Measurements from ENCODE around the gene TAF4B.

DNA sequence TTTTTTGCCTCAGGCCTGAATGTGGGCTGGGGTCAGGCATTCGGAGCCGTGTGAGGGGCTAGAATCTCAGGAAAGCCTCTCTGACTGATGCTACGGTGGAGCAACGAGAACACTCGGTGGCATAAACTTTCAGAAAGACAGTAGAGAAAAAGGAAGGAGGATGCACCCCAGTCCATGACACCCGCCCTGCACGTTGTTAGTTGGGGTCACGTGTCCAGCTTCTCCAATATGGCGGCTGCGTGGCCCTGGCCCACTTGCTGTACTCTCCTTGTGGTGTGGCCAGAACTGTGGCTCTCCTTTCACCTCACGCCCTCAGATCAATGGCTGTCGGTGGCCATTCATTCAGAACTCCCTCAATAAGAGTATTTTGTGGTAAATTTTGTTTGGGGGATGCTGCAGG is 190.9 kb downstream of the TAF4B start:
- TF ChIP-seq GATA2 (IDR thresholded peaks at IDR 0.05; ENCODE audit: low read depth, low read length) = no peak
- TF ChIP-seq GATA3 (IDR thresholded peaks at IDR 0.05; ENCODE audit: low read depth, low read length) = no peak
